HEK293T (cell line): ENCODE measurements around the gene TPX2.

ENCODE experiments used
- ARNT ChIP-seq: fragments of 450-650 bp; IDR thresholded peaks from 2 replicates; pipeline ENCODE4 v1.6.1; 2017; ENCODE audit warnings: mild to moderate bottlenecking
- ELF4 ChIP-seq: fragments of 450-650 bp; IDR thresholded peaks from 2 replicates; pipeline ENCODE4 v1.6.1; 2017; ENCODE audit warnings: antibody characterized with exemption
- FOXK2 ChIP-seq: fragments of 450-650 bp; IDR thresholded peaks from 2 replicates; pipeline ENCODE4 v1.6.1; 2016; ENCODE audit warnings: mild to moderate bottlenecking
- FOXM1 ChIP-seq: fragments of 450-650 bp; IDR thresholded peaks from 2 replicates; pipeline ENCODE4 v1.6.1; 2017; ENCODE audit warnings: mild to moderate bottlenecking, borderline replicate concordance
- LEF1 ChIP-seq: fragments of 450-650 bp; IDR thresholded peaks from 2 replicates; pipeline ENCODE4 v1.6.1; 2017; ENCODE audit warnings: mild to moderate bottlenecking, borderline replicate concordance
- SP1 ChIP-seq: fragments of 450-650 bp; IDR thresholded peaks from 2 replicates; pipeline ENCODE4 v1.6.1; 2017
- SUZ12 ChIP-seq: fragments of 450-650 bp; IDR thresholded peaks from 2 replicates; pipeline ENCODE4 v1.6.1; 2016; ENCODE audit warnings: mild to moderate bottlenecking
- TARDBP ChIP-seq: fragments of 450-650 bp; IDR thresholded peaks from 2 replicates; pipeline ENCODE4 v1.6.1; 2016
- ZNF384 ChIP-seq: fragments of 450-650 bp; IDR thresholded peaks from 2 replicates; pipeline ENCODE4 v1.6.1; 2016
- TF ChIP-seq, protein P1 (sequence below): fragments of 450-650 bp; IDR thresholded peaks from 2 replicates; pipeline ENCODE4 v1.6.1; 2016

GRCh38 chr20:31749223-31749622 lies 10.1 kb downstream of the TPX2 start:
- no peak for TF ChIP-seq FOXK2
- TF ChIP-seq, protein P1, sequence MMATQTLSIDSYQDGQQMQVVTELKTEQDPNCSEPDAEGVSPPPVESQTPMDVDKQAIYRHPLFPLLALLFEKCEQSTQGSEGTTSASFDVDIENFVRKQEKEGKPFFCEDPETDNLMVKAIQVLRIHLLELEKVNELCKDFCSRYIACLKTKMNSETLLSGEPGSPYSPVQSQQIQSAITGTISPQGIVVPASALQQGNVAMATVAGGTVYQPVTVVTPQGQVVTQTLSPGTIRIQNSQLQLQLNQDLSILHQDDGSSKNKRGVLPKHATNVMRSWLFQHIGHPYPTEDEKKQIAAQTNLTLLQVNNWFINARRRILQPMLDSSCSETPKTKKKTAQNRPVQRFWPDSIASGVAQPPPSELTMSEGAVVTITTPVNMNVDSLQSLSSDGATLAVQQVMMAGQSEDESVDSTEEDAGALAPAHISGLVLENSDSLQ = no peak
- TF ChIP-seq TARDBP = no peak
- no peak for TF ChIP-seq SUZ12
- TF ChIP-seq LEF1 = no peak
- no peak for TF ChIP-seq ZNF384
- no peak for TF ChIP-seq ARNT
- no peak for TF ChIP-seq ELF4
- TF ChIP-seq FOXM1 = no peak
- TF ChIP-seq SP1 = no peak
